H1 (cell line): ENCODE data around the gene MAS1L. TPM values are rescaled to one million over a fixed set of nuclear protein-coding genes. Genes with fewer than 3 reads are reported as not detected.

Experiments
- CTCF ChIA-PET: fragments of 300-600 bp; sonication (Branson Sonifier 250); formaldehyde crosslinking; loops from one replicate; lab custom pipeline; 2021; ENCODE audit not compliant: partially characterized antibody; lab: Charles Lee
- POLR2A ChIA-PET: fragments of 300-600 bp; sonication (Branson Sonifier 250); formaldehyde crosslinking; loops from one replicate; lab custom pipeline; 2021; ENCODE audit warnings: inconsistent platforms; ENCODE audit not compliant: partially characterized antibody; lab: Charles Lee
- DNase-seq, 2 experiments: peaks; one replicate each; pipeline versions ENCODE4 v3.0.0 to v3.0.0-alpha.2; 2010 to 2022; ENCODE audit warnings: low spot score in 2 of 2, low read depth in 1 of 2, mixed read lengths in 1 of 2
- FAIRE-seq: peaks from 2 replicates; lab custom pipeline; 2011; peaks lifted over from hg19 to GRCh38; lab: Jason Lieb, UNC
- H2AFZ ChIP-seq: 2 replicates; pipeline ENCODE4 v1.8.1; 2012; ENCODE audit warnings: low read length, inconsistent platforms
- H2AK5ac ChIP-seq: 2 replicates; pipeline ENCODE4 v1.6.1; 2013; ENCODE audit warnings: low read depth, low read length
- H2BK120ac ChIP-seq: replicated peaks from 2 replicates; pipeline ENCODE3; 2013; ENCODE audit warnings: low read depth, low read length, inconsistent platforms
- H2BK12ac ChIP-seq: 2 replicates; pipeline ENCODE4 v1.6.1; 2013; ENCODE audit warnings: low read depth, low read length
- H2BK15ac ChIP-seq: 2 replicates; pipeline ENCODE4 v1.6.1; 2013; ENCODE audit warnings: low read length
- H2BK20ac ChIP-seq: 2 replicates; pipeline ENCODE4 v1.6.1; 2013; ENCODE audit warnings: low read length
- H2BK5ac ChIP-seq: 2 replicates; pipeline ENCODE4 v1.6.1; 2013; ENCODE audit warnings: low read depth, low read length
- H3K14ac ChIP-seq: 2 replicates; pipeline ENCODE4 v1.6.1; 2013; ENCODE audit warnings: inconsistent platforms; ENCODE audit not compliant: insufficient read length
- H3K18ac ChIP-seq: 2 replicates; pipeline ENCODE4 v1.6.1; 2013; ENCODE audit warnings: low read length; ENCODE audit errors: extremely low read depth
- H3K23ac ChIP-seq: 2 replicates; pipeline ENCODE4 v1.6.1; 2013; ENCODE audit warnings: inconsistent platforms; ENCODE audit not compliant: insufficient read length
- H3K23me2 ChIP-seq: 2 replicates; pipeline ENCODE4 v1.6.1; 2013; ENCODE audit warnings: low read depth, low read length
- H3K27ac ChIP-seq: 2 replicates; pipeline ENCODE4 v1.6.1; 2011; ENCODE audit warnings: low read depth, low read length, inconsistent platforms
- H3K27me3 ChIP-seq, 4 experiments: replicated peaks in 1 of 4; 1 replicate in 1 of 4; 2 replicates in 3 of 4; pipeline versions ENCODE4 v1.6.1 to v1.8.1; 2011 to 2013; ENCODE audit warnings: low read length in 3 of 4, mild to moderate bottlenecking in 3 of 4, inconsistent platforms in 2 of 4, mixed read lengths in 2 of 4, moderate library complexity in 1 of 4; ENCODE audit not compliant: control insufficient read depth in 3 of 4, insufficient read depth in 3 of 4; ENCODE audit errors: extremely low read depth in 1 of 4
- H3K36me3 ChIP-seq, 4 experiments: 2 replicates each; pipeline versions ENCODE4 v1.6.1 to v1.8.1; 2011 to 2013; ENCODE audit warnings: mild to moderate bottlenecking in 4 of 4, low read length in 3 of 4, moderate library complexity in 2 of 4, control low read depth in 1 of 4, inconsistent platforms in 1 of 4; ENCODE audit not compliant: insufficient read depth in 4 of 4, control insufficient read depth in 2 of 4
- H3K4ac ChIP-seq: replicated peaks from 2 replicates; pipeline ENCODE3; 2013; ENCODE audit warnings: low read length, low read depth, mixed read lengths, inconsistent platforms; ENCODE audit not compliant: insufficient read length
- H3K4me1 ChIP-seq, 4 experiments: replicated peaks in 1 of 4; 1 replicate in 1 of 4; 2 replicates in 3 of 4; pipeline versions ENCODE4 v1.6.1 to v1.8.1; 2011 to 2013; ENCODE audit warnings: low read length in 3 of 4, inconsistent platforms in 2 of 4, mixed read lengths in 1 of 4; ENCODE audit not compliant: insufficient read depth in 4 of 4, control insufficient read depth in 3 of 4
- H3K4me2 ChIP-seq, 2 experiments: 2 replicates each; pipeline versions ENCODE4 v1.6.1 to v1.8.1; 2011 to 2013; ENCODE audit warnings: low read depth in 2 of 2, low read length in 2 of 2, control low read depth in 1 of 2, inconsistent platforms in 1 of 2, mild to moderate bottlenecking in 1 of 2; ENCODE audit not compliant: insufficient read depth in 1 of 2
- H3K4me3 ChIP-seq, 4 experiments: fragments of 200-600, 300-600 bp in 1 of 4; sonication (generic), shearing (Covaris generic), sonication (Bioruptor Twin) in 1 of 4; 2 replicates each; pipeline versions ENCODE4 v1.5.1 to v1.8.1; 2011 to 2016; ENCODE audit warnings: low read length in 4 of 4, low read depth in 3 of 4, control low read depth in 2 of 4, inconsistent platforms in 2 of 4, mild to moderate bottlenecking in 2 of 4, mixed read lengths in 1 of 4, moderate library complexity in 1 of 4; ENCODE audit not compliant: insufficient read depth in 2 of 4; ENCODE audit errors: extremely low read depth in 1 of 4
- H3K56ac ChIP-seq: replicated peaks from 2 replicates; pipeline ENCODE3; 2013; ENCODE audit warnings: low read depth, mild to moderate bottlenecking, mixed read lengths, low read length, inconsistent platforms; ENCODE audit not compliant: insufficient read length
- H3K79me1 ChIP-seq: 2 replicates; pipeline ENCODE4 v1.6.1; 2013; ENCODE audit warnings: low read depth, low read length, control low read depth
- H3K79me2 ChIP-seq, 2 experiments: 2 replicates each; pipeline versions ENCODE4 v1.6.1 to v1.8.1; 2012 to 2013; ENCODE audit warnings: low read length in 2 of 2, mild to moderate bottlenecking in 2 of 2, inconsistent platforms in 1 of 2; ENCODE audit not compliant: insufficient read depth in 2 of 2, control insufficient read depth in 1 of 2
- H3K9ac ChIP-seq, 4 experiments: replicated peaks in 1 of 4; 1 replicate in 1 of 4; 2 replicates in 3 of 4; pipeline versions ENCODE4 v1.6.1 to v1.8.1; 2011 to 2013; ENCODE audit warnings: low read depth in 3 of 4, low read length in 3 of 4, control low read depth in 2 of 4, mild to moderate bottlenecking in 2 of 4, moderate library complexity in 2 of 4, inconsistent platforms in 1 of 4; ENCODE audit errors: extremely low read depth in 1 of 4
- H3K9me3 ChIP-seq, 2 experiments: 2 replicates each; pipeline versions ENCODE4 v1.6.1 to v1.8.1; 2012 to 2013; ENCODE audit warnings: mild to moderate bottlenecking in 2 of 2, moderate library complexity in 2 of 2, control low read depth in 1 of 2, inconsistent platforms in 1 of 2, low read depth in 1 of 2, low read length in 1 of 2, mixed read lengths in 1 of 2; ENCODE audit not compliant: insufficient read depth in 2 of 2
- H4K20me1 ChIP-seq, 2 experiments: replicated peaks in 1 of 2; 2 replicates each; pipeline versions ENCODE3 to v1.8.1; 2011 to 2013; ENCODE audit warnings: inconsistent platforms in 2 of 2, low read length in 2 of 2, mild to moderate bottlenecking in 1 of 2; ENCODE audit not compliant: insufficient read depth in 2 of 2, control insufficient read depth in 1 of 2
- H4K5ac ChIP-seq: 2 replicates; pipeline ENCODE4 v1.6.1; 2013; ENCODE audit warnings: low read length, low read depth, mixed read lengths, inconsistent platforms; ENCODE audit not compliant: insufficient read length
- H4K8ac ChIP-seq: 2 replicates; pipeline ENCODE4 v1.8.0; 2013; ENCODE audit warnings: mild to moderate bottlenecking, moderate library complexity, low read length, inconsistent platforms; ENCODE audit not compliant: insufficient read depth; ENCODE audit errors: extremely low read depth
- H4K91ac ChIP-seq: replicated peaks from 2 replicates; pipeline ENCODE3; 2013; ENCODE audit warnings: low read length, mixed read lengths, inconsistent platforms; ENCODE audit not compliant: insufficient read length
- ATF2 ChIP-seq: IDR thresholded peaks from 2 replicates; pipeline ENCODE4 v1.6.1; 2012; ENCODE audit warnings: low read length, inconsistent platforms
- JUND ChIP-seq: IDR thresholded peaks from 2 replicates; pipeline ENCODE4 v1.6.1; 2011; ENCODE audit warnings: mild to moderate bottlenecking, improper control_type of control experiment, low read length
- KDM5A ChIP-seq: fragments of 200-600 bp; IDR thresholded peaks from 2 replicates; pipeline ENCODE4 v1.7.1; 2012; ENCODE audit warnings: mild to moderate bottlenecking, low read length, inconsistent platforms, mixed read lengths
- NANOG ChIP-seq: IDR thresholded peaks from 2 replicates; pipeline ENCODE4 v1.6.1; 2011; ENCODE audit warnings: low read length, low read depth, mild to moderate bottlenecking, inconsistent platforms; ENCODE audit not compliant: insufficient read depth, poor library complexity, severe bottlenecking
- RBBP5 ChIP-seq: IDR thresholded peaks from 2 replicates; pipeline ENCODE4 v1.7.1; 2012; ENCODE audit warnings: low read depth, mild to moderate bottlenecking, inconsistent platforms, low read length, moderate library complexity, borderline replicate concordance
- SAP30 ChIP-seq: fragments of 300-600 bp; sonication (generic); IDR thresholded peaks from 2 replicates; pipeline ENCODE4 v1.7.1; 2012; ENCODE audit warnings: low read length, moderate library complexity, mild to moderate bottlenecking, inconsistent platforms; ENCODE audit not compliant: insufficient read depth, insufficient replicate concordance
- SUZ12 ChIP-seq: fragments of 200-600 bp; sonication (generic); IDR thresholded peaks from 2 replicates; pipeline ENCODE4 v1.6.1; 2012; ENCODE audit warnings: mild to moderate bottlenecking, inconsistent platforms, low read length, moderate library complexity, mixed read lengths
- TEAD4 ChIP-seq: IDR thresholded peaks from 2 replicates; pipeline ENCODE4 v1.6.1; 2012; ENCODE audit warnings: low read depth, low read length, inconsistent platforms, mixed read lengths
- YY1 ChIP-seq: IDR thresholded peaks from 2 replicates; pipeline ENCODE4 v1.6.1; 2011; ENCODE audit warnings: low read depth, mild to moderate bottlenecking, low read length
- WGBS, 2 experiments: shearing (Covaris generic) in 1 of 2; methylation state at CpG; one replicate each; pipeline versions ENCODE4 v1.1.6 to v1.1.7; 2013 to 2015; ENCODE audit warnings: low lambda C conversion rate in 2 of 2, mixed read lengths in 2 of 2, inconsistent platforms in 1 of 2, low coverage in 1 of 2, missing lambda C conversion rate in 1 of 2; ENCODE audit not compliant: insufficient replicate concordance in 2 of 2, insufficient coverage in 1 of 2, insufficient read length in 1 of 2; ENCODE audit errors: extremely low coverage in 1 of 2, missing lambda C conversion rate in 1 of 2; 5-methylcytosine and 5-hydroxymethylcytosine counted together
- polyA plus RNA-seq, 7 experiments: library from polyadenylated mRNA; depleted of rRNA in 3 of 7; stranded (reverse) in 5 of 7; unstranded in 2 of 7; fragments of >200 nt in 5 of 7; fragments of 200-250 nt in 2 of 7; gene quantifications; 1 replicate in 5 of 7; 2 replicates in 1 of 7; 4 replicates in 1 of 7; pipeline versions ENCODE4 v1.2.1 to v1.2.3, GENCODE V29; 2011 to 2013; ENCODE audit warnings: missing spikeins in 2 of 7, mixed read lengths in 2 of 7
- total RNA-seq: library from RNA; stranded (reverse); fragmentation: NEBNext Ultra II Directional; extraction: Animal tissue kit (Norgen Biotek cat#: 25700); gene quantifications from 2 replicates; pipeline ENCODE4 v1.2.1, GENCODE V29; 2021
- TF ChIP-seq, protein P1 (sequence below): IDR thresholded peaks from 2 replicates; pipeline ENCODE4 v1.6.1; 2012; ENCODE audit warnings: inconsistent platforms

MAS1L gene
- total and polyA plus RNA-seq, 2 of the 8 experiments (the other 6 are each of a cell fraction or from before 2014, with no cell fraction given) = not detected

DNA sequence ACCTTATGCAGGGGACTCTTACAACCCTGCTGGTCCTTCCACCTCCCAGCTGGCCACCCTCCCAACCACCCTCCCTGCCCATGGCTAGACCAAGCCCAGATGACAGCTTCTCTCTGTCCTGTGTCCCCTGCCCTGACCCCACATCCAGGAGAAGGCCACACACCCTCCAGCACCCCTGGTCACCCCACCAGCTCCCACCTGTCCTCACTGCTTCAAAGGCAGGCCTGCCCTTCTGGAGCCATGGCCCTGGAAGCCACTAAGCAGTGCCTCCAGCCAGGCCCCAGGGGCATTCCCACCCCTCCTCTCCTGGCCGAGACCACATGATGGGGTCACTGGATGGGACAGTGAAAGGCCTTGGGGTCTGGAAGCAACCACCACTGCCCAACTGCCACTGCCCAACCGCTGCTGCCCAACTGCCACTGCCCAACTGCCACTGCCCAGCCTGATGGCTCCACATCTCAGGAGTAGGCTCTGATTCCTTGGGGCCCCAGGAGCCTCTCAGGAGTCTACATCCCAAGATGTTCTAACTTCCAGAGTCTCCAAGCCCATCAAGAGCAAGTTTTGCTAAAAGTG, 41.3 kb upstream of the MAS1L start:
- peaks cover 0 to 5% of the 10 kb centered on the region in 2 experiments; a peak in 1 of 4 replicates for H3K9me3 ChIP-seq
- H3K9ac ChIP-seq = no peak overlapping the region
- no peak overlapping the region for H3K14ac ChIP-seq
- no peak overlapping the region for H3K27ac ChIP-seq
- no peak overlapping the region for H3K4me3 ChIP-seq
- H3K36me3 ChIP-seq = no peaks in the 10 kb centered on the region
- no peaks in the 10 kb centered on the region for H3K23me2 ChIP-seq
- DNase-seq = peak in 1 of 2 experiments; percentile 14
- H2BK120ac ChIP-seq = no peak overlapping the region
- H2BK20ac ChIP-seq = no peak overlapping the region
- H2AK5ac ChIP-seq = no peak overlapping the region
- H3K56ac ChIP-seq = no peak overlapping the region
- no peaks in the 10 kb centered on the region; a peak in 1 of 7 replicates for H3K27me3 ChIP-seq
- no peak overlapping the region for H2AFZ ChIP-seq
- H4K8ac ChIP-seq = no peak overlapping the region
- no peak for FAIRE-seq
- H2BK15ac ChIP-seq = peak overlapping the region; percentile 3; the same call in 1 of the 2 replicates
- no peak overlapping the region for H4K91ac ChIP-seq
- no peak overlapping the region for H3K4me2 ChIP-seq
- WGBS, 2 experiments = 89% methylated on average over 2 of the region's 2 CpGs; no CpG with 5 or more reads in 1 of the 2 experiments
- H4K5ac ChIP-seq = no peak overlapping the region
- no peaks in the 10 kb centered on the region for H3K79me2 ChIP-seq
- ChIA-PET POLR2A (no interaction called here), CTCF (interaction anchor here (1.6 to 2.4 kb wide), 2 partner anchors 13 to 18 kb away, joined by 5 to 8 read pairs; no protein-coding TSS in a partner anchor)
- no peak overlapping the region for H3K23ac ChIP-seq
- no peak overlapping the region; the same call in 1 of the 2 replicates for H2BK5ac ChIP-seq
- H3K18ac ChIP-seq = no peak overlapping the region
- H3K79me1 ChIP-seq = no peaks in the 10 kb centered on the region
- no peak overlapping the region for H3K4ac ChIP-seq
- no peak overlapping the region for H2BK12ac ChIP-seq
- H4K20me1 ChIP-seq = no peaks in the 10 kb centered on the region
- H3K4me1 ChIP-seq = peaks cover 0 to 7% (median 0%) of the 10 kb centered on the region in 4 experiments; a peak in 4 of 7 replicates
- no peak for TF ChIP-seq TEAD4
- no peak for TF ChIP-seq NANOG
- no peak for TF ChIP-seq ATF2
- TF ChIP-seq, protein P1, sequence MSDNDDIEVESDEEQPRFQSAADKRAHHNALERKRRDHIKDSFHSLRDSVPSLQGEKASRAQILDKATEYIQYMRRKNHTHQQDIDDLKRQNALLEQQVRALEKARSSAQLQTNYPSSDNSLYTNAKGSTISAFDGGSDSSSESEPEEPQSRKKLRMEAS = no peak
- no peak for TF ChIP-seq SAP30
- no peak for TF ChIP-seq JUND
- TF ChIP-seq KDM5A = no peak
- no peak for TF ChIP-seq SUZ12
- TF ChIP-seq RBBP5 = no peak
- no peak for TF ChIP-seq YY1
